HuH-7 (cell line): ENCODE measurements around the gene THAP8.

ENCODE experiments used
- DNase-seq: peaks from one replicate; pipeline ENCODE4 v3.0.0; 2011; ENCODE audit warnings: low spot score

The THAP8 gene

DNA sequence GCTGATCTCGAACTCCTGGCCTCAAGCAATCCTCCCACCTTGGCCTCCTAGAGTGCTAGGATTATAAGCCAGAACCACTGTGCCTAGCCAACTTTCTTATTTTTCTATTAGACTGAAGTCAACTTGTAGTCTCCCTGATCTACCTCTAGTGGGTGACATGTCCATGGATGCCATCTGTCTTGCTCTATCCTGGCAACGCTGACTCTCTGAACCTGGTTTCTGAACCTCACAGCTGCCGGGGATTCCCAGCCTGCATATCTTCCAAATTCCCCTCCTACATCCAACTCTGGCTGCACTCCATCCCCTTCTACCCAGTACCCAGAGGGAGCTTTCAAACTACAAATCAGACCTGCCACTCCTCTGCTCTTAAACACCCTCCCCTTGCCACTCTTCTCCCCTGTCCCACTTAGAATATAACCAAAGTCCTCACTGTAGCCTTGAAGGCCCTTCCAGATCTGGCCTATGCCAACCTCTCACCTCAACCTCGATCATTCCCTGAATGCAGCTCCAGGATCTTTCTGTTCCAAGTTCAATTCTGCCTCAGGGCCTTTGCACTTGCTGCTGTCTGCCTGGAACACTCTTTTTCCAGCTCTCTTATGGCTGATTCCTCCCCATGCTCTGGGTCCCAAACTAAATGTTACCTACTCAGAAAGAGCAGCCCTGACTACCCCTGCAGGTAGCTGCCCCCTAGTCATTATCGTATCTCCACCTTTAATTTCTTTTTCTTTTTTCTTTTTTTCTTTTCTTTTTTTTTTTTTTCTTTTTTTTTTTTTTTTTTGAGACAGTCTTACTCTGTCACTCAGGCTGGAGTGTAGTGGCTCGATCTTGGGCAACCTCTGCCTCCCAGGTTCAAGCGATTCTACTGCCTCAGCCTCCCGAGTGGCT lies 23.6 kb downstream of the THAP8 start:
- DNase-seq = no peak

DNA sequence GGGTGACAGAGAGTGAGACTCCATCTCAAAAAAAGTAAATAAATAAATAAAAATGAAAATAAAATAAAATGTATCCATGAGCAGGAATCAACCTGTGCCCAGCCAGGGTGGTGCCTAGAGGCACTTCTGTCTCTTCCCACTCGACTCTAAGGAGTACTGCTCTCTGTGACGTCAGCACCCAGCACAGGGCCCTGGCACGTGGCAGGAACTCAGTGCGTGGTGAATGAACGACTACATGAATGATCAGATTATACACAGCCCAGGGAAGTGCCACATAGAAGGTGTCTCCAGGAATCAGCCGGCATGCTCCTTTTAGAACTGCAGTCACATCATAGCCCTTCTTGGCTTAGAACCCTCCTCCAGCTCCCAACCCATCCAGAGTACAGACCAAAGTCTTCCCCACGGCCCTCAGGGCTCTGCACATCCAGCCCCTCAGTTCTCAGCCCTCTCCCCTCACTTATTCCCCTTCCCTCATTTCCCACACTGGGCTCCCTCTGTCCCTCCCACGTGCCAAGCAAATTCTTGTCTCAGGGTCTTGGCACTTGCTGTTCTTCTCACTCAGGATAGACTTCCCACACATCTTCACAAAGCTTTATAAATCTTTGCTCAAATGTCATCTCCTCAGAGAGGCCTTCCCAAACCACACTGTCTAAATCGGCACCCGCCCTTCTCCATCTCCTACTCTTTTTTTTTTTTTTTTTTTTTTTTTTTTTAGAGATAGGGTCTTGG lies 25.6 kb downstream of the THAP8 start:
- no peak for DNase-seq

DNA sequence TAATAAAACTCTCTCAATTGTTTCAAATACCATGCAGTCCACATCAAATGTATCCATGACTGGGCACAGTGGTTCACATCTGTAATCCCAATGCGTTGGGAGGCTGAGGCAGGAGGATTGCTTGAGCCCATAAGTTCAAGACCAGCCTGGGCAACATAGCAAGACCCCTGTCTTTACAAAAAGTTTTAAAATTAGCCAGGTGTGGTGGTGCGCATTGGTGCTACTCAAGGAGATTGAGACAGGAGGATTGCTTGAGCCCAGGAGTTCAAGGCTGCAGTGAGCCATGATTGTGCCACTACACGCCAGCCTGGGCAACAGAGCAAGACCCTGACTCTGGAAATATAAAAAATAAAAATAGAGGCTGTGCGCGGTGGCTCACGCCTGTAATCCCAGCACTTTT lies 26.4 kb downstream of the THAP8 start:
- no peak for DNase-seq

DNA sequence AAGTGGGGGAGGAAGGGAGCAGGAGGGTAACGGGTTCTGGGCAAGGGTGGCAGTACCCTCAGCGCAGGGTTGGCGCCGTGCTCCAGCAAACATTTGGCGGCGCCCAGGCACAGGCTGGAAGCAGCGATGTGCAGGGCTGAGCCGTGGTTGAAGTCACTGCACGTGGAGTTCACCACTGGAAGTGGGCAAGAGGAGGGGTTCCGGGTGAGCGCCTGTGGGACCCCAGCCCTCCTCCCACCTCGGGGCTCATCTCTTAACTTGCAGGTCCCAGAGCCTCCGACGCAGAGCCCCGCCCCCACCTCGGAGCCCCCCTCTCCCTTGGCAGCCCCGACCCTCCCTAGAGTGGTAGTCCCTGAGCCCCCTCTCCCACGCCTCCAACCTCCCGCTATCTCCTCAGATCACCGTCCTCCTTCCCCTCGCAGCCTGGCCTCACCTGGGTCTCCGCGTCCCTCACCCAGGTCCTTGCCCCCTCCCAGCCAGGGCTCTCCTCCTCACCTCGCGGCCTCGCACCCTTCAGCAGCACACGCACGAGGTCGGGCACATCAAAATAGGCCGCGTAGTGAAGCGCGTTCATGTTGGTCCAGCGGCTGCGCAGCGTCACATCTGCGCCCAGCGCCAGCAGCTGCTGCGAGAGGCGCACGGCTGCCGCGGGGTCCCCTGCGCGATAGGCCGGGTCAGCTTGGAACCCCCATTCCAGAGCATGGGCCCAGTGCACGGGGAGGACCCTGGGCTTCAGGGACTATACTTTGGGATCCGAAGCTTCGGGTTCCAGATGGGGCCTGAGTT lies 27.8 kb downstream of the THAP8 start:
- no peak for DNase-seq

DNA sequence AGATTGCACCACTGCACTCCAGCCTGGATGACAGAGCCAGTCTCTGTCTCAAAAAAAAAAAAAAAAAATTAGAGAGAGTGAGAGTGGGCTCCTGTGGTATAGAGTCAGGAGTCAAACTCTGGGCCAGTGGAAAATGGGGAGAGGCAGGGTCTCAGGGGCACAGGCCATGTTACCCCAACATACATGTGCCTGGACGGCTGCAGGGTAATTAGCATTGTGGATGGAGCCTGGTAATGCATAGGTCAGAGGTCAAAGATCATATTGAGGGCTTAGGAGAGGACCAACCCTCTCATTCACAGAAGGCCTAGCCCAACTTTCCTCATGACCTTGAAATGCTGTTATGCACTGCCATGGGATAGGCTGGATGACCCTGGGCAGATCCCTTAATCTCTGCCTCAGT lies 28.5 kb downstream of the THAP8 start:
- no peak for DNase-seq

DNA sequence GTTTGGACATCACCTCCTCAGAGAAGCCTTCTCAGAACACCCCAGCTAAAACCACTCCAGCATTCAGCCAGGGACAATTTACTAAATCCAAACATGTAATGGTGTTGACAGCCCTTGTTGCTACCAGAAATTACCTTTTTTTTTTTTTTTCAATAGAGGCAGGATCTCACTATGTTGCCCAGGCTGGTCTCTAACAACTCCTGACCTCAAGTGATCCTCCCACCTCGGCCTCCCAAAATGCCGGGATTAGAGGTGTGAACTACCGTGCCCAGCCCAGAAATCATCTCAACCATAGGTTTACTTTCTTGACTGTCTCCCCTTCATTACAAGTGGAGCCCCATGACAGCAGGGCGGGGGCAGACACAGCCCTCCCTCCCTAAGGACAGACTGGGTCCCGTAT lies 30.7 kb downstream of the THAP8 start:
- DNase-seq = no peak

DNA sequence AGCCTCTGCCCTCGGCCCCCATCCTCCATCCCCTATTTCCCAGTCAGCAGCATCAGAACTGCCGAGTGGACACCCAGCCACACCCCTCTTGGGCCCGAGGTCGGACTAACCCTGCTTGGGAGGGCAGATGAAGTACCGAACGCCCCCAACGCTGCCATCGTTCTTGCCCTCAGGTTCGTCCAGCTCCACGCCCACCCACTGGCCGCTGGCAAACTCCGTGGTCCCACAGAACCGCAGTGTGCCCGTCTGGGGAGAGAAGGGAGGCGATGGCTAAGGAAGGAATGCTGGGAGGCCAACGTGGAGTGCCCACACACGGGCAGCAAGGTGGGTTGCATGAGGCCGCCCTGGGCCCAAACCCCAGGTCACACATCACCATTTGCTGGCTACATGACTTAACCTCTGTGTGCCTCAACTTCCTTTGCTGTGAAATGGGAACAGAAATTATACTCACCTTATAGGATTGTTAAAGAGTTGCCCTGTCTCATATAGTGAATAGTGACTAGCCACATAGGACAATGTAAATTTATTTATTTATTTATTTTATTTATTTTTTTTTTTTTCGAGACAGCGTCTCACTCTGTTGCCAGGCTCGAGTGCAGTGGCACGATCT lies 34.9 kb downstream of the THAP8 start:
- no peak for DNase-seq

DNA sequence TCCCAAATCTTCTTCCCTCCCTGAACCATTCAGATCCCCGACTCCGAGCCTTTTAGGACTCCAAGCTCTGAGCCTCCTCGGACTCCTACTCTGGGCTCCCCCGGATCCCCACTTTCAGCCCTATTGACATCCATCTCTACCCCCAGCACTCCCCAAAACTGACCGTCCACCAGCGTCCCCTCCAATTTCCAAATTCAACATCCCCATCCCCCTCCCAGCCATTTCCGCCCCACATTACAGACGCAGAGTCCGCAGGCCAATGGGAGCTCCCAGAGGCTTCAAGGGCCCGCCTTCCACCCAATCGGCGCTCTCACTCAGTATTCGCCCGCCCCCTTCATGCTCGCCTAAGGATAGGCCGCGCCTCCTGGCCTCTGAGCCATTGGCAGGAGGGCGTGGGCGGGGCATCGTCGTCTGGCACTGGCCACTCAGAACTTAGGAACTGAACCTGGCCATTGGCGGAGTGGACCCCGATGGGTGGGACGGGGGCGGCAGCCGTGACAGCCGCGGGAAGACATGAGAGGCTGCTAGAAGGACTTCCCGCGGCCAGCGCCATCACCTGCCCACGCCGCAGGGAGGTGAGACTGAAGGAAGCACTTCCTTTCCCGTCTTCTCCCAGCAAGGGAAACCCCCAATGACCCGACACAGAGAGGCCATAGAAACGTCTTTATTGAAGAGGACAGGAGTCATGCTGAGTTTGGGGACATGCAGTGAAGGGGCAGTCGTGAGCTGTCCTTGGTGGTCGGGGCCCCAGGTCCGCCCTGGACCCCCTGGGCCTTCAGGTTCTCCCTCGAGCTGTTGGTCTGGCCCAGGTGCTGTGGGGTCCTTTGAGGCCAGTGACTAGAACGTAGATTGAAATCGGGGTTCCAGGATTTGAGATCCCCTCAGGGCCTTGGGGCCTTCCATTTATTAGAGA lies 39.8 kb downstream of the THAP8 start, which contains the start of gene ALKBH6:
Gene ALKBH6, minus strand, starts transcription at position 202 of the 913 bp plus-strand sequence. CDS start 816 bp downstream, outside the sequence.
- DNase-seq = peak; percentile 100

DNA sequence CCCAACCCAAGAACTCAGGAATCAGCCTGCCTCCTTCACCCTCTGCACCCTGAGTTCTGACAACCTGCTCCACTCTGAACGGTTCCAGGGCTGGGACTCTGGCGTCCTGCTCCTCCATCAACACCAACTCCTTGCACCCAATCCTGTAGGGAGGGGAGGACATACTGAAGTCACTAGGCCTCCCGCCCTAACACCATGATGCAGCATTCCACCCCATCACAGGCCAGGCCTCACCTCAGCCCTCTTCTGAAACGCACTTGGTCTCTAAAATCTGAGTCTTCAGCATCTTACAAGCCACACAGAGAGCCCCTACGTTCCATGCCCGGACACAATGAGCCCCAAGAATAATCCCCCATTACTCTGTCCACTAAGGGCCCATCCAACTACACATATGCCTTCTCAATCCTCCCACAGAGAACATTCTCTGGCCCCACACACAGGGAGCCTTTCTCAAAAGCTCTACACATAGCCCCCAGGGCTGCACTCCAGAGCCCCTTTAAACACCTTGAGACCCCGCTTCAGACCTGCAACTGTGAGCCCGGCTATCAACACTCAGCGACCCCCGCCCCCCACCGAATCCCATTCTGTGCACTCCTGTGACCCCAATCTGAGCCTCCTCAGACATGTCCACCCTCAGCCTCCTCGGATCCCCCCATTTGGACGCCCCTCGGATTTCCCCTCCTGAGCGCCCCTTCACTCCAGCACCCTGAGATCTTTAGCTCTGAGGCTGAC lies 40.6 kb downstream of the THAP8 start:
- DNase-seq = no peak

DNA sequence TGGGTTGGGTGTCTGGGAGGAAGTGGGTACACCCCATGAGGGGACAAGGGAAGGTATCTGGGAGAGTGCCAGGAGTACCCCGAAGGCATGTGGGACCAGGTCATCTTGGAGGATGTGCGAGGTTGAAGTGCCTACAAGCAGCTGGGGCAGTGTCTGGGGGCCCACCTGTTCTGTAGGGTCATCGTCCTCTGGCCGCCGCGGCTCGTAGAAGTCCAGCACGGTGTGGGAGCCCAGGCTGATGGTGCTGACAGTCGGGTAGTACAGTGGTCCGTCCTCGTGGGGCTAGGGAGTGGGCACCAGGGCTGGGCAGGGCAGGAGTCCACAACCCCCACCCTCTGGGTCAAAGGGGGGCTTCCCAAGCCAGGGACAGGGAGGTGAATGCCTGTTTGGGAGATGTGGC lies 43.7 kb downstream of the THAP8 start:
- DNase-seq = no peak

DNA sequence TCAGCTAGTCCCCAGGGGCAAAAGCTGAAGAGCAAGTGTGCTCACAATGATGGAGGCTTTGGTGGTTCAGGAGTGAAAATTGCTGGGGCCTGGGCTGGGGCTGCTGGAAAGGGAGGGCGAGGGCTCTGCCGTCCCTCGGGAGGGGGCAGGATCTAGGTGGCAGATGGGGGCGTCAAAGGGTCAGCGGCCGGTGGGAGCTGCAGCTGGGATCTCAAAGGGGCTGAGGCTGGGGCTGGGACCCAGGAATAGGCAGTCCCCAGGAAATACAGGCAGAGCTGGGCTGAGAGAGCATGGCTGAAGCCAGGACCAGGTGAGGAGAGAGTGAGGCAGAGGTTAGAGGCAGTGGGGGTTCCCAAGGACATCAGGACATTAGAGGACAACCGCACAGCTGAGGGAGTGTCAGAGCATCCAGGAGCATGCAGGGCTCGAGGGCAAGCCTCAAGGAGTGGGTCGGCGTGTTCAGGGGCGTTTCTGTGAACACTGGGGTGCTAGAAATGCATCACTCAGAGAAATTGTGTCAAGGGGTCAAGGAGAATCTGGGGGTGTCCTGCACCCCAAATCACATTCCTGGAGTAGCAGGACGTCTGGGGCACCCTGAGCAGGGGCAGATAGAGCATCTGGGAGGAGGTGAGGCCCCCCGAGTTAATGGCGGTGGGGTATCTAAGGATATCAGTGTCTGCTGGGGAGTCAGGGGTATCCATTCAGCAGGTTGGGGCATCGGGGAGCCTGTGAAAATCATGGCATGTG lies 44.3 kb downstream of the THAP8 start:
- DNase-seq = no peak

DNA sequence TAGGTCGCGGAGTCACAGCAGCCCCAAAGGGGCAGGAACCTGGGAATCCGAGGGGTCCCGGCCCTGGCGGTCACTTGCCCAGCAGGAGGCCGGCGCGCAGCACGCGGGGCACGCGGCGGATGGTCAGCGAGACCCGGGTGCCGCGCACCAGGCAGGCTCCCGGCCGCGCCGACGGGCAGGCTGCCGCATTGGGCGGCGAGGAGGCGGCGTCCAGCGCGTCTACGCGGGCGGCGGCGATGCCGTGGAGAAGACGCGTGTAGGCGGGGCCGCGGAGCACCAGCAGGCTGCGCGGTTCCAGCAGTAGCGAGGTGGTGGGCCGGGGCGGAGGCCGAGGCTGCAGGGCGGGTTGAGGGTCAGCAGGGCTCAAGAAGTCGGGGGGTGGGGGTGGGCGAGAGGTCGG lies 44.9 kb downstream of the THAP8 start:
- no peak for DNase-seq

DNA sequence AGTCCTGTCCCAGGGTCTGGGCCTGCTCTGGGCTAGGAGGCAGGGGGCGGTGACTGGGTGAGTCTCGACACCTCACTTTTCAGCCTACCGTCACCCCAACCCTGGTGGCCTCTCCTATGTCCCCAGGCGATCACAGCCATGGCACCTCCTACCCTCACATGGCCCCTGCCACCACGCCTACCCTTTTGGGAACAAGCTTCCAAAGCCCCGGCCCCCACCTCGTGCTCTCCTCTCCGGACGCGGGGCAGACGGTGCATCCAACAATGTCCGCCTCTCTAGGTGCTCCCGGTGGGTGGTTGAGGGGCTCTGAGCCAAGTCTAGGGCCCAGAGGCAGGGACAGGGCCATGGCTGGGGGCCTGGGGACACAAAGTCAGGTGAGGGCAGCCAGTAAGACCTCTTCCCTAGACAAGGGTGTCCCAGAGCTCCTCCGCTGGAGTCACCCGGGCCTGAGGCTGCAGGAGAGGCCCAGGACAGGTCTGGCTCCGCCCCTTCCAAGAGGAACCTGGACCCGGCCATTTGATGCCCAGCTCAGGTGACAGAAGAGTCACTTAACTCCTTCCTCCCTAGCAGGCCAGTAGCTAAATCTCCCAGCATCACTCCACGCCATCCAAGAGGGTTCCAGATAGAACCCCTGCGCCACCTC lies 45.6 kb downstream of the THAP8 start, which contains the start of gene SYNE4:
Gene SYNE4, minus strand, starts transcription at position 478 of the 643 bp plus-strand sequence. Its CDS starts 132 bp downstream, at position 346.
- peak; percentile 71 for DNase-seq

DNA sequence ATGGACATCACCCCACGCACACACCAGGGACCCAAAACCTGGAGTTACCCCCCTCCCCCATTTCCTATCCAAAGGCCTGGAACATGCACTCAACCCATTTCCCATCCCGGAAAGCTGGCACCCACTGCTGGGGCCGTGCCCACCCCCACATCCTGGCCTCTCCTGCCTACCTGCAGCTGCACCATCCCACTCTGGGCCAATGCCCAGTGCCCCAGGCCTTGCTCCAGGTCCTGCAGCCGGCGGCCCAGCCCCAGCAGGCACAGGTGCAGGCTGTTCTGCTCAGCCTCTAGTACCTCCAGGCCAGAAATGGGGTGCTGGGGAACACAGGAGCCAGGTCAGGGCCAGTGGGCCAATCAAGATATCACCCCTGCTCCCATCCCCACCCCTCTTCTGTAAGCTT lies 47.1 kb downstream of the THAP8 start:
- no peak for DNase-seq

DNA sequence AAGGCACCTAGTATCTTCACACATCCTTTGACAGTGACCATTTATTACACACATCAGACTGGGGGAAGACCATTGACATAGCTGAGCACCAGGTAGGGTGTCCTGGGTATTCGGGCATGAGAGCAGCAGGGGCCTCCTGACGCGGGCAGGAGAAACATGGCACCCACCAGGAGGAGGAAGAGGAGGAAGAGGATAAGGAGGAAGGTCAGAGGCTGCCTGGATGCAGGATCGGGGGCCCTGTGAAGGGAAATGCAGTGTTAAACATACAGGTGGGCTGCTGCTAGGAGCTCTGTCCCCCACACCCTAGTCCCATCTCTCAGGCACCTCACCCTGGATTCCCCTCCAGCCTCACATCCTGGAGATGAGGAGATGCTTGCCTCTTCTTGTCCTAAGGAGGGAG lies 50.8 kb downstream of the THAP8 start:
- no peak for DNase-seq

DNA sequence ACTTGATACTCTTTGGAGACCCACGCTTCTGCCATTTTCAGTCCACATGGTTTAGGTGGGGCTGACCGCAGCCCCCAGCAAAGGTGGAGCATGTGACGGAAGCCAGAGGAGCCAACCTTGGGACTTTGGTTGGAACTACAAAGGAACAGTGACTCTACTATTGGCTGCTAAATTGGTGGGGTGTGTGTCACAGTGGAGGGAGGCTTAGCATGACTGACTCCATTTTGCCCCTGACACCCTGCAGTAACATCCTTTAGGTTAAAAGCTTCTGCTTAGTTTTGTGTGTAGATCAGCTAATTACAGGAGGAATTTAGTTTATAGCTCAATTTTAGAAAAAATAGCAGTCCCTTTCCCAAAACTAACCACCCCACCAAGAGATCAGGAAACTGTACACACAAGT lies 52.5 kb downstream of the THAP8 start:
- DNase-seq = no peak

DNA sequence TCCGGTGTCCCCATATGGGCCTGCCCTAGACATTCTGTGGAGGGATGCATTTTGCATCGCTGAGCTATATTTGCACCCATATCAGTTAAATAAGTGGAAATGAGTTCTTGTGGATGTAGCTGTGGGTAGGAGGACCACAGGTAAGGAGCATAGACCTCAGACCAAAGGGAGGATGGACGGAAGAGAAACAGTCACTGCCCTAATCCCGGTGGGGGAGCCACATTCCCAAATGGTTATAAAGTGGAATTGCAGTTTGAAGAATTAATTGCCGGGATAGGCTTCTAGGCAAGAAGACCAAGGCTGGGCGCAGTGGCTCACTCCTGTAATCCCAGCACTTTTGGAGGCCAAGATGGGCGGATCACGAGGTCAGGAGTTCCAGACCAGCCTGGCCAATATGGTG lies 57.3 kb downstream of the THAP8 start:
- no peak for DNase-seq

DNA sequence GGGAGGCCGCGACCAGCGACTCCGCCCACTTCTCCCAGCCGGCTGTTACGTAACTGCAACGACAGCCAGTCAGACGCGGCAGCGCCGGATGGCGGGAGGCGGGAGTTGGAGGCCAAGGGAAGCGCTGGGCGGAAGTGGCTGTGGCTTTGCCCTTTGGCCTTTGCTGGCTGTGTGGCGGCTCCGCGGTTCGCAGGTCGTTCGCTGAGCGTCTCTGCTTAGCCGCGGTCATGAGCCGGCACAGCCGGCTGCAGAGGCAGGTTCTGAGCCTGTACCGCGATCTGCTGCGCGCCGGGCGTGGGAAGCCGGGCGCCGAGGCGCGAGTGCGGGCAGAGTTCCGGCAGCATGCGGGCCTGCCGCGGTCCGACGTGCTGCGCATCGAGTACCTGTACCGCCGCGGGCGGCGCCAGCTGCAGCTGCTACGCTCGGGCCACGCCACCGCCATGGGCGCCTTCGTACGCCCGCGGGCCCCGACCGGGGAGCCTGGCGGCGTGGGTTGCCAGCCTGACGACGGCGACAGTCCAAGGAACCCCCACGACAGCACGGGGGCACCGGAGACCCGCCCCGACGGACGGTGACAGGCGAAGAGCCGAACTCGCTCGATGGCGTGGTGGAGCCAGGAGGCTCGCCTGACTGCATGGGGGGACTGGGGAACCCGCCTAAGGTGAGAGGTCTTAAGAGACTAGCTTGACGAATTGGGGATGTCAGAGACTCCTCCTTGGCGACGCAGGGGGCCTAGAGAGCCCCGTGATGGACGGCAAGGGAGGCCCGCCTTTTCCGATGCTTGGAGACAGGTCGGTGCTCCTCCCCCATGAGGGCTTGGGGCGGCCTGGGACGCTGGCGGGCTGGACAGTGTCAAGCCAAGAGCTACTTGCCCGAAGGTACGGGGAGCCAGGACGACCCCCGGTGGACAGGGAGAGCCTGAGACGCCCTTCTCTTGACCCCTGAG lies 58.8 kb downstream of the THAP8 start, which contains the start of gene SDHAF1:
Gene SDHAF1, plus strand, starts transcription at position 141 of the 946 bp plus-strand sequence. Its CDS starts 87 bp downstream, at position 228.
- peak; percentile 99 for DNase-seq
